HTR-8/SVneo (cell line): ENCODE measurements around the gene ZNF813.
"Not testable (repeated sequence)": the region's sequence is repeated elsewhere in the genome, so short reads cannot be mapped to it uniquely, and the experiment has no call there.

Source experiments
- DNase-seq: peaks from one replicate; pipeline ENCODE4 v3.0.0; 2011; ENCODE audit warnings: low spot score, mixed read lengths; ENCODE audit not compliant: insufficient read length
- FAIRE-seq: peaks from 2 replicates; lab custom pipeline; 2011; peaks lifted over from hg19 to GRCh38; lab: Jason Lieb, UNC

ZNF813 gene

GRCh38 chr19:53474832-53475231, 7.3 kb downstream of the ZNF813 start:
- FAIRE-seq, DNase-seq: not testable (repeated sequence)

GRCh38 chr19:53475470-53475869, 7.9 kb downstream of the ZNF813 start:
- not testable (repeated sequence) for DNase-seq, FAIRE-seq

- FAIRE-seq, DNase-seq: not testable (repeated sequence)
Measured at GRCh38 chr19:53483751-53484150, 16.2 kb downstream of the ZNF813 start.

- no peak for DNase-seq
- no peak for FAIRE-seq
Measured at GRCh38 chr19:53485046-53486004, 17.8 kb downstream of the ZNF813 start.

GRCh38 chr19:53492153-53492552, 24.6 kb downstream of the ZNF813 start:
- no peak for DNase-seq

GRCh38 chr19:53497311-53498023, 29.9 kb downstream of the ZNF813 start:
- not testable (repeated sequence) for FAIRE-seq, DNase-seq

More at GRCh38 chr19:53492153-53492552, 24.6 kb downstream of the ZNF813 start:
- FAIRE-seq, result no peak

- DNase-seq, FAIRE-seq: not testable (repeated sequence)
Measured at GRCh38 chr19:53498024-53498395, 30.5 kb downstream of the ZNF813 start.

GRCh38 chr19:53503151-53503550, 35.6 kb downstream of the ZNF813 start:
- not testable (repeated sequence) for FAIRE-seq, DNase-seq

- not testable (repeated sequence) for DNase-seq
- FAIRE-seq, result peak; percentile 93
Measured at GRCh38 chr19:53503671-53504364, 36.3 kb downstream of the ZNF813 start.

GRCh38 chr19:53504365-53504703, 36.8 kb downstream of the ZNF813 start:
- DNase-seq, FAIRE-seq: not testable (repeated sequence)

- DNase-seq (no peak), FAIRE-seq (no peak)
Measured at GRCh38 chr19:53504885-53505284, 37.4 kb downstream of the ZNF813 start.

GRCh38 chr19:53506728-53507127, 39.2 kb downstream of the ZNF813 start:
- FAIRE-seq (no peak), DNase-seq (no peak)

- FAIRE-seq (no peak), DNase-seq (no peak)
Measured at GRCh38 chr19:53507523-53508442, 40.2 kb downstream of the ZNF813 start.

- FAIRE-seq, result no peak
Measured at GRCh38 chr19:53509443-53509842, 41.9 kb downstream of the ZNF813 start.

GRCh38 chr19:53509845-53510244, 42.3 kb downstream of the ZNF813 start:
- FAIRE-seq, result no peak
- no peak for DNase-seq

More at GRCh38 chr19:53509443-53509842, 41.9 kb downstream of the ZNF813 start:
- no peak for DNase-seq

- FAIRE-seq, result no peak
- no peak for DNase-seq
Measured at GRCh38 chr19:53511357-53511756, 43.8 kb downstream of the ZNF813 start.

- no peak for FAIRE-seq
- DNase-seq, result peak; percentile 54
Measured at GRCh38 chr19:53511933-53512374, 44.4 kb downstream of the ZNF813 start.

GRCh38 chr19:53515047-53515446, 47.5 kb downstream of the ZNF813 start:
- FAIRE-seq, DNase-seq: not testable (repeated sequence)

- DNase-seq (no peak), FAIRE-seq (no peak)
Measured at GRCh38 chr19:53517114-53517741, 49.7 kb downstream of the ZNF813 start.
